Karpas-422 (cell line): ENCODE results near the gene ITGA1. TPM values are rescaled to one million over a fixed set of nuclear protein-coding genes. Genes with fewer than 3 reads are reported as not detected.

Experiments used
- DNase-seq: peaks from one replicate; pipeline ENCODE4 v3.0.0-alpha.2; 2015
- H2AFZ ChIP-seq: fragments of 200-600 bp; sonication (generic); 2 replicates; pipeline ENCODE4 v1.6.1; 2014; ENCODE audit warnings: antibody characterized with exemption, low read length, mixed read lengths
- H3K27ac ChIP-seq: fragments of 200-600 bp; sonication (generic); 2 replicates; pipeline ENCODE4 v1.5.1; 2014; ENCODE audit warnings: mild to moderate bottlenecking, low read length, moderate library complexity
- H3K27me3 ChIP-seq: fragments of 200-600 bp; sonication (generic); 2 replicates; pipeline ENCODE4 v1.6.1; 2014; ENCODE audit warnings: low read length, mixed read lengths
- H3K36me3 ChIP-seq: fragments of 200-600 bp; sonication (generic); 2 replicates; pipeline ENCODE4 v1.6.1; 2014; ENCODE audit warnings: low read length, mixed read lengths; ENCODE audit not compliant: insufficient read depth
- H3K4me1 ChIP-seq: fragments of 200-600 bp; sonication (generic); 2 replicates; pipeline ENCODE4 v1.6.1; 2014; ENCODE audit warnings: mild to moderate bottlenecking, low read length, mixed read lengths
- H3K4me2 ChIP-seq: fragments of 200-600 bp; sonication (generic); 2 replicates; pipeline ENCODE4 v1.6.1; 2014; ENCODE audit warnings: low read length, low read depth, mild to moderate bottlenecking; ENCODE audit not compliant: poor library complexity, severe bottlenecking
- H3K4me3 ChIP-seq: fragments of 200-600 bp; sonication (generic); 2 replicates; pipeline ENCODE4 v1.5.1; 2014; ENCODE audit warnings: mild to moderate bottlenecking, antibody characterized with exemption, low read length, mixed read lengths
- H3K79me2 ChIP-seq: fragments of 200-600 bp; sonication (generic); 2 replicates; pipeline ENCODE4 v1.6.1; 2014; ENCODE audit warnings: mild to moderate bottlenecking, low read length, mixed read lengths
- H3K9ac ChIP-seq: fragments of 200-600 bp; sonication (generic); 2 replicates; pipeline ENCODE4 v1.6.0; 2014; ENCODE audit warnings: low read length
- H3K9me2 ChIP-seq: fragments of 200-600 bp; sonication (generic), shearing (Covaris generic); replicated peaks from 2 replicates; pipeline ENCODE4 v1.6.0; 2014; ENCODE audit warnings: mild to moderate bottlenecking, low read length, moderate library complexity; ENCODE audit not compliant: insufficient read depth
- H3K9me3 ChIP-seq: fragments of 300-700, 200-600 bp; sonication (generic); 2 replicates; pipeline ENCODE4 v1.6.1; 2014; ENCODE audit warnings: low read length, mixed read lengths
- H4K20me1 ChIP-seq: fragments of 200-600 bp; sonication (generic); 2 replicates; pipeline ENCODE4 v1.6.1; 2014; ENCODE audit warnings: mild to moderate bottlenecking, antibody characterized with exemption, low read length, low read depth; ENCODE audit not compliant: insufficient read depth
- total RNA-seq: library from RNA; depleted of rRNA; stranded (reverse); fragments of >200 nt; shearing (Covaris generic); gene quantifications from 2 replicates; pipeline ENCODE4 v1.2.3, GENCODE V29; 2014; ENCODE audit warnings: low replicate concordance

The ITGA1 gene
- total RNA-seq, 1 experiment from 2014 or later: not detected

- Histone ChIP-seq H3K27me3 (no peaks in the 10 kb centered on the region), H3K36me3 (no peaks in the 10 kb centered on the region), H3K79me2 (no peaks in the 10 kb centered on the region), H3K4me1 (no peaks in the 10 kb centered on the region), H3K4me3 (no peak overlapping the region), H3K4me2 (no peak overlapping the region), H2AFZ (no peak overlapping the region), H3K9me3 (no peaks in the 10 kb centered on the region), H3K9ac (no peak overlapping the region), H3K9me2 (no peaks in the 10 kb centered on the region), H4K20me1 (no peaks in the 10 kb centered on the region), H3K27ac (no peak overlapping the region)
- DNase-seq: no peak
Measured at GRCh38 chr5:52788505-52788821, 747 bp downstream of the ITGA1 start.

- Histone ChIP-seq H3K4me3 (no peak overlapping the region), H3K79me2 (no peaks in the 10 kb centered on the region), H3K4me2 (no peak overlapping the region), H3K36me3 (no peaks in the 10 kb centered on the region), H3K27ac (no peak overlapping the region), H3K4me1 (no peaks in the 10 kb centered on the region), H3K9me2 (no peaks in the 10 kb centered on the region), H4K20me1 (no peaks in the 10 kb centered on the region), H2AFZ (no peak overlapping the region), H3K9me3 (no peaks in the 10 kb centered on the region), H3K27me3 (no peaks in the 10 kb centered on the region), H3K9ac (no peak overlapping the region)
- no peak for DNase-seq
Measured at GRCh38 chr5:52789378-52789777, 1.7 kb downstream of the ITGA1 start.

- H3K36me3 ChIP-seq: no peaks in the 10 kb centered on the region
- H4K20me1 ChIP-seq: no peaks in the 10 kb centered on the region
- no peaks in the 10 kb centered on the region for H3K27me3 ChIP-seq
- no peak overlapping the region for H3K4me2 ChIP-seq
- H3K9me2 ChIP-seq: no peaks in the 10 kb centered on the region
- DNase-seq: no peak
- H3K9ac ChIP-seq: no peak overlapping the region
- H3K4me1 ChIP-seq: no peaks in the 10 kb centered on the region
- no peaks in the 10 kb centered on the region for H3K79me2 ChIP-seq
- no peak overlapping the region for H2AFZ ChIP-seq
- H3K9me3 ChIP-seq: no peaks in the 10 kb centered on the region
- no peak overlapping the region for H3K4me3 ChIP-seq
- H3K27ac ChIP-seq: no peak overlapping the region
Measured at GRCh38 chr5:52789851-52790250, 2.1 kb downstream of the ITGA1 start.

GRCh38 chr5:52791366-52791765 is 3.6 kb downstream of the ITGA1 start:
- no peak overlapping the region for H3K4me3 ChIP-seq
- no peaks in the 10 kb centered on the region for H3K4me1 ChIP-seq
- H2AFZ ChIP-seq: no peak overlapping the region
- DNase-seq: no peak
- no peaks in the 10 kb centered on the region for H3K9me3 ChIP-seq
- no peaks in the 10 kb centered on the region for H4K20me1 ChIP-seq
- no peaks in the 10 kb centered on the region for H3K9me2 ChIP-seq
- no peaks in the 10 kb centered on the region for H3K27me3 ChIP-seq
- H3K4me2 ChIP-seq: no peak overlapping the region
- H3K79me2 ChIP-seq: no peaks in the 10 kb centered on the region
- H3K36me3 ChIP-seq: no peaks in the 10 kb centered on the region
- H3K27ac ChIP-seq: no peak overlapping the region
- no peak overlapping the region for H3K9ac ChIP-seq

GRCh38 chr5:52794519-52794918 is 6.8 kb downstream of the ITGA1 start:
- Histone ChIP-seq H4K20me1 (no peaks in the 10 kb centered on the region), H3K27me3 (no peaks in the 10 kb centered on the region), H3K9me3 (no peaks in the 10 kb centered on the region), H3K36me3 (no peaks in the 10 kb centered on the region), H2AFZ (no peak overlapping the region), H3K4me1 (peaks cover 10% of the 10 kb centered on the region), H3K79me2 (no peaks in the 10 kb centered on the region), H3K4me3 (no peak overlapping the region), H3K27ac (no peak overlapping the region), H3K4me2 (no peak overlapping the region), H3K9ac (no peak overlapping the region), H3K9me2 (no peaks in the 10 kb centered on the region)
- no peak for DNase-seq

GRCh38 chr5:52796031-52796430 is 8.3 kb downstream of the ITGA1 start:
- H3K4me2 ChIP-seq: no peak overlapping the region
- no peak overlapping the region for H3K9ac ChIP-seq
- DNase-seq: no peak
- no peak overlapping the region for H3K27ac ChIP-seq
- H3K4me3 ChIP-seq: no peak overlapping the region
- no peak overlapping the region for H2AFZ ChIP-seq
- peaks cover 2% of the 10 kb centered on the region; the same call in 1 of the 2 replicates for H4K20me1 ChIP-seq
- no peaks in the 10 kb centered on the region for H3K9me2 ChIP-seq
- H3K36me3 ChIP-seq: no peaks in the 10 kb centered on the region
- H3K4me1 ChIP-seq: peaks cover 20% of the 10 kb centered on the region
- peaks cover 8% of the 10 kb centered on the region for H3K79me2 ChIP-seq
- H3K9me3 ChIP-seq: no peaks in the 10 kb centered on the region
- no peaks in the 10 kb centered on the region for H3K27me3 ChIP-seq

- Histone ChIP-seq H3K36me3 (peaks cover 3% of the 10 kb centered on the region; the same call in 1 of the 2 replicates), H3K9me2 (no peaks in the 10 kb centered on the region), H3K4me3 (no peak overlapping the region), H3K9ac (no peak overlapping the region), H3K4me1 (peaks cover 26% of the 10 kb centered on the region), H4K20me1 (peaks cover 8% of the 10 kb centered on the region), H3K79me2 (peaks cover 14% of the 10 kb centered on the region), H2AFZ (no peak overlapping the region), H3K27ac (no peak overlapping the region), H3K4me2 (no peak overlapping the region), H3K27me3 (no peaks in the 10 kb centered on the region), H3K9me3 (no peaks in the 10 kb centered on the region)
- no peak for DNase-seq
Measured at GRCh38 chr5:52796516-52797103, 8.9 kb downstream of the ITGA1 start.

GRCh38 chr5:52798938-52799337 is 11.2 kb downstream of the ITGA1 start:
- Histone ChIP-seq H3K36me3 (peaks cover 15% of the 10 kb centered on the region), H3K27ac (no peak overlapping the region), H3K9me2 (no peaks in the 10 kb centered on the region), H3K9me3 (no peaks in the 10 kb centered on the region), H3K27me3 (no peaks in the 10 kb centered on the region), H3K4me2 (peak overlapping the region; percentile 97), H3K4me3 (peak overlapping the region; percentile 71), H3K9ac (peak overlapping the region; percentile 83), H2AFZ (peak overlapping the region; percentile 99; the same call in 1 of the 2 replicates), H3K4me1 (peaks cover 39% of the 10 kb centered on the region), H4K20me1 (peaks cover 13% of the 10 kb centered on the region), H3K79me2 (peaks cover 25% of the 10 kb centered on the region)
- DNase-seq: no peak
